ENCODE measurements around the gene MIEF2.
A peak's percentile ranks its signal among the peaks of the same experiment; 100 is the strongest.
"Not testable (repeated sequence)": the region's sequence is repeated elsewhere in the genome, so short reads cannot be mapped to it uniquely, and the experiment has no call there.

MIEF2 gene, protein sequence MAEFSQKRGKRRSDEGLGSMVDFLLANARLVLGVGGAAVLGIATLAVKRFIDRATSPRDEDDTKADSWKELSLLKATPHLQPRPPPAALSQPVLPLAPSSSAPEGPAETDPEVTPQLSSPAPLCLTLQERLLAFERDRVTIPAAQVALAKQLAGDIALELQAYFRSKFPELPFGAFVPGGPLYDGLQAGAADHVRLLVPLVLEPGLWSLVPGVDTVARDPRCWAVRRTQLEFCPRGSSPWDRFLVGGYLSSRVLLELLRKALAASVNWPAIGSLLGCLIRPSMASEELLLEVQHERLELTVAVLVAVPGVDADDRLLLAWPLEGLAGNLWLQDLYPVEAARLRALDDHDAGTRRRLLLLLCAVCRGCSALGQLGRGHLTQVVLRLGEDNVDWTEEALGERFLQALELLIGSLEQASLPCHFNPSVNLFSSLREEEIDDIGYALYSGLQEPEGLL

DNA sequence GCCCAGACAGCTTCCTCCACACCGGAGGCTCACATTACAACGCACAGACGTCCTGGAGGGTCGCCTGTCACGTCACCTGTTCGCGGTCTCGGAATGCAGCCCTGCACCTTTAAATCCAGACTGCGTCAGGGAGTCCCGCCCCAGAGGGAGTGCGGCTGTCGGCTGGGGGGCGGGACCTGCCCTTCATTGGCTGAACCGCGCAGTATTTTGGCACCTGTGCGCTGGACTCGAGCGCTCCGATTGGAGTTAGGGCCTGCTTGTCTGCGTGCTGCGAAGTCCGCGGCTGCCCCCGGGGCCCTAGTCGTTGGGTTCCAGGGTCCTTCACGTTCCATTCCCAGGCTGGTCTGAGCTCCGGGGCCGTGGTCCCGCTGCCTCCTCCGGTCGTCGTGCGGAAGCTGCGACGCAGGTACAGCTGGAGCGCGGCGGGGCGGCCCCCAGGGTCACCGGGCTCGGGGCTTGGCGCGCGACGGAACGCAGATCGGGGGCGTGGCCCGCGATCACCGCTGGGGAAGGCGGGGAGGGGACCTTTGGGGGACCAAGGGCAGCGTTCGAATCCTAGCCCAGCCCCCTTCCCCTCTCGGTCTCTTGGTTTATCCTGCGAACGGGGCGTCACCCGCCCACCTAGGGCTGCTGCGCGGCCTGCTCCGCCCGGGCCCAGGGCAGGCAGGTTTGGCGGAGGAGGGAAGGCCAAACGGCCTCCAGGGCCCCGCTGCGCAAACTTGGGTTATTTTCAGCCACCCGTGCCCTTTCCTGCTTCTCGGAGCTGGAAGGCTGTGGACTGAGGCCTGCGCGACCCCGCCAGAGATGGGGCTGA is at the start of gene MIEF2:
MIEF2 (plus strand) TSS at position 331 of the 814 bp plus-strand sequence. CDS start 2,059 bp downstream, outside the sequence.
- H3K27ac Mint-ChIP-seq, result peak within 1 kb of the TSS; percentile 85
- ATAC-seq, result peak; percentile 94
- peak within 1 kb of the TSS; percentile 86 for H3K4me3 Mint-ChIP-seq
- peaks cover 7% of the 10 kb centered on the region for H3K36me3 Mint-ChIP-seq
- no peaks in the 10 kb centered on the region for H3K27me3 Mint-ChIP-seq
- H3K4me1 Mint-ChIP-seq, result peaks cover 42% of the 10 kb centered on the region
- no peaks in the 10 kb centered on the region for H3K9me3 Mint-ChIP-seq

DNA sequence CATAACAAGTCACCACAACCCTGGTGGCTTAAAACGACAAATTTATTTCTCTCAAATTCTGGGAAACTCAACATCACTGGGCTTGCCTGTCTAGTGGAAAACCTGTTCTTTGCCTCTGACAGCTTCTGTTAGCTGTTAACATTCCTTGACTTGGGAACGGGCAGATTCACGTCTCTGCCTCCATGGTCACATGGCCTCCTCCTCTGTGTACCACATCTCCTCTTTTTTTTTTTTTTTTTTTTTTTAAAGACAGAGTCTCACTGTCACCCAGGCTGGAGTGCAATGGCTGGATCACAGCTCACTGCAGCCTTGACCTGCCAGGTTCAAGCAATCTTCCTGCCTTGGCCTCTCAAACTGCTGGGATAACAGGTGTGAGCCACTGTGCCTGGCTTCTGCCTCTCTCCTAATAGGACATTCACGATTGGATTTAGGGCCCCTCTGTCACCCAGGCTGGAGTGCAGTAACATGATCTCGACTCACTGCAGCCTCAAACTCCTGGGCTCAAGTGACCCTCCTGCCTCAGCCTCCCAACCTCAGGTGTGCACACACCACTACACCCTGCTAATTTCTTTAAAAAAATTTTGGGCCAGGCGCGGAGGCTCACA is 46.7 kb upstream of the MIEF2 start:
- Mint-ChIP-seq H3K27ac (no peak overlapping the region), H3K4me1 (peaks cover 14% of the 10 kb centered on the region), H3K4me3 (no peak overlapping the region), H3K9me3 (no peaks in the 10 kb centered on the region), H3K36me3 (peaks cover 14% of the 10 kb centered on the region), H3K27me3 (no peaks in the 10 kb centered on the region)
- ATAC-seq, result no peak

DNA sequence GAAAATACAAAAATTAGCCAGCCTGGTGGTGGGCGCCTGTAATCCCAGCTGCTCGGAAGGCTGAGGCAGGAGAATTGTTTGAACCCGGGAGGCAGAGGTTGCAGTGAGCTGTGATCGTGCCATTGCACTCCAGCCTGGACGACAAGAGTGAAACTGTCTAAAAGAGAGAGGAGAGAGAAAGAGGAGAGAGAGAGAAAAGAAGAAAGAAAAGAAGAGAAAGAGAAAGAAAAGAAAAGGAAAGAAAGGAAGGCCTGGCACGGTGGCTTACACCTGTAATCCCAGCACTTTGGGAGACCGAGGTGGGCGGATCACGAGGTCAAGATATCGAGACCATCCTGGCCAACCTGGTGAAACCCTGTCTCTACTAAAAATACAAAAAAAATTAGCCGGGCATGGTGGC is 43.6 kb upstream of the MIEF2 start:
- peaks cover 28% of the 10 kb centered on the region for H3K4me1 Mint-ChIP-seq
- not testable (repeated sequence) for ATAC-seq, H3K4me3 Mint-ChIP-seq, H3K27ac Mint-ChIP-seq, H3K9me3 Mint-ChIP-seq, H3K27me3 Mint-ChIP-seq, H3K36me3 Mint-ChIP-seq

DNA sequence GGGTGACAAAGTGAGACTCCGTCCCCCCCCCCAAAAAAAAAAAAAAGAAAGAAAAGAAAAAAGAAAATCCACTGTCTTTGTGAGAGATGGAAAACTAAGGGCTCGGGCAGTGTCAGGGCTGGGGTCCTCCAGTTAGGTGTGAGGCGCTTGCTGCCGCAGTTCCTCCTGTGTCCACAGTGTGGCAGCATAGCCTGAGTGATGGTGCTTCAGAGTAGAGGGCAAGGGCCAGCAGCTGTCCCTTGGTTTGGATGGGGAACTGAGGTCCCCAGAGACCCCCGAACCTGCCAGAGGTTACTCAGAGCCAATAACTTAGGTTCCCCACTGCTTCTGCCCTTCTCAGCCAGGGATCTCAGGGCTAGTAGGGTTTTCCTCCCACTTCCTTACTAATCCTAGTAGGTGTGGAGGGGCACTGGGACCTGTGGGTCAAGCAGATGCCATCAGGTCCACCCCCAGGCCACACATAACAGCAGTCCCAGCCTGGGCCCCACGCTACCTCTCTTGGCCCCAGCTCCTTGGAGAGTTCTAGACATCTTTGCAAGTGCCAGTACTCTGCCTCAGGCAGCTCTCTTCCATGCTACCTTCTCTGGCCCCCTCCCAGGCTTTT is 42.9 kb upstream of the MIEF2 start:
- ATAC-seq, result peak; percentile 72
- H3K9me3 Mint-ChIP-seq, result no peaks in the 10 kb centered on the region
- no peaks in the 10 kb centered on the region for H3K27me3 Mint-ChIP-seq
- no peak overlapping the region for H3K27ac Mint-ChIP-seq
- H3K4me3 Mint-ChIP-seq, result no peak overlapping the region
- peaks cover 29% of the 10 kb centered on the region for H3K4me1 Mint-ChIP-seq
- no peaks in the 10 kb centered on the region for H3K36me3 Mint-ChIP-seq

DNA sequence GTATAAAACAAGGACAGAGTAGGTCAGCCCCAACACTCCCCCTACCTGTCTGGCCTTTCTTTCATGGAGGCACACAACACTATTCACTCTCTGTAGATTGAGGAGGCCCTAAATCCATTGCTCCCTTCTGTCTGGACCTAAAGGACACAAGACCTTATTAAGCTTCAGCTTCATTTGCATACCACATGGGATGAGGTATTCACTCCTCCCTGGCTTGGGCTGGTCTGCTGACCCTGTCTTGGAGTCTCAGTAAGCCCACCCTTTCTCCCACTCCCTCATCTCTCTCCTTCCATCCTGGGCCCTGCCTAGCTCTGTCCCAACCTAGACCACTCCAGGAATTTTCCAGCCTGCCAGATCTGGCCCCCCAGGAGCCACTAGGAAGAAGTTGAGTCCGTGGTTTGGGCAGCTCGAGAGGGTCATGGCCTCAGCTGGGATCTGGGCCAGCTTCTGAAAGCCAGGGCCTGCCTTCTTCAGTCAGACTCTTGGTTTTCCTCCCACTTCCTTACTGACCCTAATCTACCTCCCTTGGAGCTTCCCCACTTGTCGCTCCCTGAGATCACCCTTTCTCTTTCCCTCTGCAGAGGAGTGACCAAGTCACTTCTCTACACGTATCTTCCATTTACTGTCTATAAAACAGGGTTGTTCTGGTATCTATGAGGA is 41.6 kb upstream of the MIEF2 start:
- no peaks in the 10 kb centered on the region for H3K36me3 Mint-ChIP-seq
- ATAC-seq, result no peak
- no peaks in the 10 kb centered on the region for H3K9me3 Mint-ChIP-seq
- no peak overlapping the region for H3K27ac Mint-ChIP-seq
- H3K27me3 Mint-ChIP-seq, result no peaks in the 10 kb centered on the region
- H3K4me1 Mint-ChIP-seq, result peaks cover 29% of the 10 kb centered on the region
- no peak overlapping the region for H3K4me3 Mint-ChIP-seq

DNA sequence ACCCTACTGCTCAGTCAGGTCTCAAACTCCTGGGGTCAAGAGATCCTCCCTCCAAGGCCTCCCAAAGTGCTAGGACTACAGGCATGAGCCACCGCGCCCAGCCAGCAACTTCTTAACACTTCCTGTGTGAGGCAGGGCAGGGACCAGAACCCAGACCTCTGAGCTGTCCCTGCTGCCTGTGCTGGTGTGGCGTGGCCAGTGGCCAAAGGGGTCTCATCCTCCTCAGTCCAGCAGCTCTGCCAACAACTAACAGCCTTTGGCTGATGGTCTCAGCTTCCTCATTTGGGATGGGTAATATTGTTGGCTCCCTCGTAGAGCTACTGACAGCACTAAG is 36.4 kb upstream of the MIEF2 start:
- Mint-ChIP-seq H3K27me3 (no peaks in the 10 kb centered on the region), H3K27ac (no peak overlapping the region), H3K9me3 (no peaks in the 10 kb centered on the region), H3K4me3 (no peak overlapping the region), H3K36me3 (no peaks in the 10 kb centered on the region), H3K4me1 (peaks cover 40% of the 10 kb centered on the region)
- ATAC-seq, result no peak

DNA sequence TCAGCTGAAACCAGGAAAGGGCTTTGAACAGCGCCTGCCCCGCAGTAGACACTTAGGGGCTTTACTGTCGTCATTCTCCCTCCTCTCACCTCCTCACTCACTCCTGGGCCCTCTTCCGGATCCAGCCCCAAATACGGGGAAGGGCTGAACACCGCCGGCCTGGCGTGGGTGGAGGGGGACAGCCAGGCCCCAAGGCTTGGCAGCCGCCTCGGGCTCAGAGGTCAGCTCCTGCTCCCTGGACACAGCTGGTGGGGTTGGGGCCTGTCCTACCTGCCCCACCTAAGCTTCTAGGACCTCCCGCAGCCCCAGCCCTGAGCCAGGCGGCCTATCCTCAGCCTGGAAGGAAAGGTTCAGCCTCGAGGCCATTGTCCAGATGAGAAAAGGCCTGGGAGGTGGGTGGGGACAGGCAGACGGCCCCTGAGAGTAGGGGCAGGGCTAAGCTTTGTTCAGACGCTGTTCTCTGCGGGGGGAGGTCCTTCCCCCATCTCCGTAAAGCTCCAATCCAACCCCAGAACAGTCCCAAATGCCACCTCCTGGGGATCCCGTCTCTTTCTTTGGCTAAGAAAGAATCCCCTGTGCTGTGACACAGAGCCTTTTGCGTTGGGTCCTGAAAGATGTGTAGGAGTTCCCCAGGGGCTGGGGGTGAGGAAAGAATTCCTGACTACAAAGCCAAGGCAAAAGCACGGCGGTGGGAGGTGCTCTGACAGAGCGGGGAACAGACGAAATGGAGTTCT is 35.9 kb upstream of the MIEF2 start:
- Mint-ChIP-seq H3K4me3 (peak overlapping the region; percentile 71), H3K4me1 (peaks cover 40% of the 10 kb centered on the region), H3K27me3 (no peaks in the 10 kb centered on the region), H3K27ac (no peak overlapping the region), H3K9me3 (no peaks in the 10 kb centered on the region), H3K36me3 (no peaks in the 10 kb centered on the region)
- no peak for ATAC-seq

DNA sequence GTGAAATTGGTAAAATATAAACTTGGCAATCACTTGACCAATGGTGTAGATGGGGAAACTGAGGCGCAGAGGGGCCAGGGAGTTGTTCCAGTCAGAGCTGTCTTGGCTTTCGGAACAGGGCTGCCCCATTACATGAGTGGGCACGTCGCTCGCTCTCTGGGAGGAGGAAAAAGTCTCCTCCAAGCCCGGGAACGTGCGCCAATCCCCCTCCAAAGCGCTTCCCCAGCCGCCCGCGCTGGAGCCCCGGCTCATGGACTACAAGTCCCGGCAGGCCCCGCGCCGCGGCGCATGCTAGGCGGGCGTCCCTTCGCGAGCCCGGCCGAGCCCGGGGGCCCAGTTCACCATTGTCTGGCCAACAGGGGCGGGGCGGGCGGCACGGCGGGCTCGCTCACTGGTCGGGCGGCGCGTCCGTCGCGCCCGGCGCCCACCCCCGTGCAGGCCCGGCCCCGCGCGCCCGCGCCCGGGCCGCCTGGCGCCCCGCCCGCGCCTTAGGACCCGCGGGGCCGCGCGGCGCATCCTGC is 35.3 kb upstream of the MIEF2 start, which contains the start of gene LLGL1:
LLGL1 (plus strand) TSS at position 515 of the 521 bp plus-strand sequence. CDS start 48 bp downstream, outside the sequence.
- H3K9me3 Mint-ChIP-seq, result no peaks in the 10 kb centered on the region
- H3K4me1 Mint-ChIP-seq, result peaks cover 40% of the 10 kb centered on the region
- H3K36me3 Mint-ChIP-seq, result no peaks in the 10 kb centered on the region
- no peaks in the 10 kb centered on the region for H3K27me3 Mint-ChIP-seq
- peak; percentile 96 for ATAC-seq
- peak within 1 kb of the TSS; percentile 88 for H3K4me3 Mint-ChIP-seq
- peak within 1 kb of the TSS; percentile 77 for H3K27ac Mint-ChIP-seq

DNA sequence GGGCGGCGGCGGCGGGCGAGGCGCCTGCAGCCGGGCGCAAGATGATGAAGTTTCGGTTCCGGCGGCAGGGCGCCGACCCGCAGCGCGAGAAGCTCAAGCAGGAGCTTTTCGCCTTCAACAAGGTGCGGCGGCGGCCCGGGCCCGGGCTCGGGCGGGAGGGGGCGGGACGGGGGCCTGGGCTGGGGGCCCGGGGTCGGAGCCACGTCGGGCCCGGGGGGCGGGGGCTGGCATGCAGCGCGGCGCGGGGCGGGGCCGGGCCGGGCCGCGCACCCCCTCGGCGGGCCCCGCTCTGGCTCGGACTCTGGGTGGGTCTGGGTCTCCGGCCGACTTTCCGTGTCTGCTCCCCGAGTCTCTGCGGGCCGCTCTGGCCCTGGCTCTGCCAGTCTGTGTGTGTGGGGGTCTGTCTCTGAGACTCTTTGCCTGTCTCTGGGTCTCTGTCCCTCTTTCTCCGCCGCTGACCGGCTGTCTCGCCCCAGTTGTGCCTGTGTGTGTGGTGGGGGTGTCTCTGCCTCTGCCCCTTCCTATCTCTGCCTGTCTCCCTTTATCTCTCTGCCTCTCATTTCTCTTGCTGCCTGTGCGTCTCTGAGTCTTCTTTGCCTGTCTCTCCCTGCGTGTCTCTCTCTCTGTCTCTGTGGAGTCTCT is 34.7 kb upstream of the MIEF2 start:
- ATAC-seq, result peak; percentile 67
- H3K4me3 Mint-ChIP-seq, result peak overlapping the region; percentile 88
- H3K27me3 Mint-ChIP-seq, result no peaks in the 10 kb centered on the region
- H3K9me3 Mint-ChIP-seq, result no peaks in the 10 kb centered on the region
- H3K27ac Mint-ChIP-seq, result peak overlapping the region; percentile 77
- H3K36me3 Mint-ChIP-seq, result no peaks in the 10 kb centered on the region
- peaks cover 38% of the 10 kb centered on the region for H3K4me1 Mint-ChIP-seq

DNA sequence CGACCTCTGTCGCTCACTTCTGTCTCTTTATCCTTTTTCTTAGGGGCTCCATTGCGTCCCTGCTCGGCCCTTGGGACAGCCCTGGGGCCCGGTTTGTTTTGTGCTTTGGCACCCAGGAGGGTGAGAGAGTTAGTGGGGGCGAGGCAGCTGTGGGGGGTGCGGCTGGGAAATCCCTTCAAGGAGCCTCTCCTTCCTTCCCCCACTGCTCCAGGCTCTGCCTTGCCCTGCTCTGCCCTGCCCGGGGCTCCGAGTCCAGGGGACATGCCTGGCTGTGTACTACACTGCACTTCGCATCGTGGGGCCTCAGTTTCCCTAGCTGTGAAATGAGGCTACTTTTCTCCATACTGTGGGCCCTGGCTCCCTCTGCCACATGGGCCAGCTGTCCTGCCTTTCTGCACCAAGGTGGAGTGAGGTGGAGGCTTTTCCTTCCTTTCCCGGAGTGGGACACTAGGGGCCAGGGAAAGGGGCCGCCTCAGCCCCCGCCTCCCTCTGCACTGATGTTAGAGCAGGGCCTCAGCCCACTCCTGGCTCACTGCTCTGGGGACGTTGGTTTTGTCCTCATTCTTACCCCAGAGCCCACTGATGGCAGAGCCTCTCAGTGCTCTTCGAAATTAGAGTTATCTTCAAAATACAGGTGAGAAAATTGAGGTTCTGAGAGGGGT is 34.0 kb upstream of the MIEF2 start:
- no peaks in the 10 kb centered on the region for H3K9me3 Mint-ChIP-seq
- peaks cover 31% of the 10 kb centered on the region for H3K4me1 Mint-ChIP-seq

DNA sequence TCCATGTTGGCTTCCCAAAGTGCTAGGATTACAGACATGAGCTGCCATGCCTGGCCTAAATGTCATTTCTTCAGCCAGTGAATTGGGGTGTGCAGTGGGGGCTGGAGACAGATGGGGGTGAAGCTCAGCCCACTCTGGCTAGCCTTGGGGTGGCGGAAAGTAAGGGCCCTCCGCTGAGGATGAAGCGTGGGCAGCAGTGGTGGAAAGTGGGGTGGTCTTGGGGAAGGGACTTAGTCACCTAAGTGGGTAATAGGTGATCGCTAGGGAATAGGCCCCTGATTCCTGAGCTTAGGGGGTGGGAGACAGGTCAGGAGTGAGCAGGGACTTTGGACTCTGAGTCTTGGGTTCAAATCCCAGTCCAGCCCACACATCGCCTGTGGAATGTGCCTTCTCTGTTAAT is 32.8 kb upstream of the MIEF2 start:
- no peak for ATAC-seq
- no peak overlapping the region for H3K4me3 Mint-ChIP-seq
- no peaks in the 10 kb centered on the region for H3K36me3 Mint-ChIP-seq
- H3K4me1 Mint-ChIP-seq, result peaks cover 26% of the 10 kb centered on the region
- no peaks in the 10 kb centered on the region for H3K27me3 Mint-ChIP-seq
- no peak overlapping the region for H3K27ac Mint-ChIP-seq
- H3K9me3 Mint-ChIP-seq, result no peaks in the 10 kb centered on the region

More for the DNA sequence above, 34.0 kb upstream of the MIEF2 start:
- peak overlapping the region; percentile 77 for H3K27ac Mint-ChIP-seq
- peak overlapping the region; percentile 88 for H3K4me3 Mint-ChIP-seq
- no peaks in the 10 kb centered on the region for H3K36me3 Mint-ChIP-seq
- ATAC-seq, result no peak
- H3K27me3 Mint-ChIP-seq, result no peaks in the 10 kb centered on the region

DNA sequence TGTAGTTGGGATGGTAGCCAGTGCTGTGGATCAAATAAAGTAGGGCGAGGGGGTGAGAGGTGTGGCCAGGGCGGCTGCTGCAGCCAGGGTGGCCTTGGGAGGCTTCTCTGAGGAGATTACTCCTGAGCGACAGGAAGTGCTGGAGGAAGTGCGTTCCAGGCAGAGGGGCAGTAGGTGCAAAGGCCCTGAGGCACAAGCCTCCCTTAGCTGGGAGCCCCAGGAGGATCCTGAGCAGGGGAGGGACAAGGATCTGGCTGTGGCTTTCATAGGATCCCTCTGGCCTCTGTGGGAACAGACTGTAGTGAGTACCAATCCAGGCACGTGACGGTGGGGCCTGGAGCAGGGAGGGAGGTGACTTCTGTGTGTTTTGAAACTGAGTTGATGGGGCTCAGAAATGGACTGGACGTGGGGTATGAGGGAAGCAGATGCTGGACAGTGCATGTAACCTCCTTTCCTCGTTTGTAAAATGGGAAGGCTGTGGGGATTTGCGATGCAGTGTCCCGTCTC is 32.2 kb upstream of the MIEF2 start:
- H3K27me3 Mint-ChIP-seq, result no peaks in the 10 kb centered on the region
- no peak overlapping the region for H3K4me3 Mint-ChIP-seq
- no peaks in the 10 kb centered on the region for H3K9me3 Mint-ChIP-seq
- H3K36me3 Mint-ChIP-seq, result no peaks in the 10 kb centered on the region
- ATAC-seq, result no peak
- H3K27ac Mint-ChIP-seq, result no peak overlapping the region
- peaks cover 26% of the 10 kb centered on the region for H3K4me1 Mint-ChIP-seq

DNA sequence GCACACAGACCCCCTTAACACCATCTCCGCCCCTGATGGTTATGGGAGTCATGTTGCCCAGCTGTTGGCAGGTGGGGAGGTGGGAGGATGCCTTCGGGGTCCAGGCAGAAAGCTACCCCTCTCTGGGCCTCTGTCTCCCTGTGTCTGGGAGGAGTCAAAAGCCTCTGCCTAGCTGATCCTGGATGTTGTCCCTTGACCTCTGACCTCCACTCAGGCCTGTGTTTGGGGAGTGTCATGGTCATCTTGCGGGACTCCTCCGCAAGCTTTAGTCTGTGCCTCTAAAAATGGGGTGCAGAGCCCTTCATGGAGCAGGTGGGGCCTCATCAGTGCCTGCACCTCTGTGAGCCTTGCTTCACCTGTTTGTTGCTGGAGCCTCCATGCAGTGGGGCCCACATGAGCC is 31.2 kb upstream of the MIEF2 start:
- no peaks in the 10 kb centered on the region for H3K27me3 Mint-ChIP-seq
- ATAC-seq, result no peak
- peaks cover 26% of the 10 kb centered on the region for H3K4me1 Mint-ChIP-seq
- H3K9me3 Mint-ChIP-seq, result no peaks in the 10 kb centered on the region
- H3K36me3 Mint-ChIP-seq, result peaks cover 2% of the 10 kb centered on the region
- H3K4me3 Mint-ChIP-seq, result no peak overlapping the region
- no peak overlapping the region for H3K27ac Mint-ChIP-seq
